ENCODE results near the gene PPP2R5C. TPM values are rescaled to one million over a fixed set of nuclear protein-coding genes. Genes with fewer than 3 reads are reported as not detected.
A peak's percentile ranks its signal among the peaks of the same experiment; 100 is the strongest.

The PPP2R5C gene
- total and polyA plus RNA-seq, 12 donors, result 66.8 to 257 (median 222) TPM

DNA sequence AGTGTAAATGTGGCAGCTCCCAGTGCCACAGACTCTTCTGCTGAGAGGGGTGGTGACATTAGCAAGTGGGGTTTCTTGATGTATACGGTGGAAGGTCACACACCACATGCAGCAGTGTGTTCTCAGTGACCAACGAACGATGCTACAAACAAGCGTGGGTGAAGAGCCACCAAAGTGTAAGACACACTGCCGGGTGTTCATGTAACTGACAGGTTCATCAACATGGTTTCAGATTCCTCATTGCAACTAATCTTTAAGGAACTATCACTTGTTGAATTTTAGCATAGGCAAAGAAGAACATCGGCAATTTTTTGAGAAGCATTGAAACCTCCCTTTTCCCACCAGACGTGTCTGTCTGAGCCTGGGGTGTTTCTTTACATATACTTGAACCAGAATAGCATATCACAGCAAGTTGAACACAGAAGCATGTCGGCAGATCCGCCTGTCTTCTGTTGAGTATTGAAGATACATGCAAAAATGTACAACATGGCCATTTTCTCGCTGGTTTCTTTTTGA lies 58.8 kb downstream of the PPP2R5C start:
- peaks cover 5 to 70% (median 48%) of the 10 kb centered on the region in 9 donors for H3K4me1 ChIP-seq
- TF ChIP-seq, protein P1, sequence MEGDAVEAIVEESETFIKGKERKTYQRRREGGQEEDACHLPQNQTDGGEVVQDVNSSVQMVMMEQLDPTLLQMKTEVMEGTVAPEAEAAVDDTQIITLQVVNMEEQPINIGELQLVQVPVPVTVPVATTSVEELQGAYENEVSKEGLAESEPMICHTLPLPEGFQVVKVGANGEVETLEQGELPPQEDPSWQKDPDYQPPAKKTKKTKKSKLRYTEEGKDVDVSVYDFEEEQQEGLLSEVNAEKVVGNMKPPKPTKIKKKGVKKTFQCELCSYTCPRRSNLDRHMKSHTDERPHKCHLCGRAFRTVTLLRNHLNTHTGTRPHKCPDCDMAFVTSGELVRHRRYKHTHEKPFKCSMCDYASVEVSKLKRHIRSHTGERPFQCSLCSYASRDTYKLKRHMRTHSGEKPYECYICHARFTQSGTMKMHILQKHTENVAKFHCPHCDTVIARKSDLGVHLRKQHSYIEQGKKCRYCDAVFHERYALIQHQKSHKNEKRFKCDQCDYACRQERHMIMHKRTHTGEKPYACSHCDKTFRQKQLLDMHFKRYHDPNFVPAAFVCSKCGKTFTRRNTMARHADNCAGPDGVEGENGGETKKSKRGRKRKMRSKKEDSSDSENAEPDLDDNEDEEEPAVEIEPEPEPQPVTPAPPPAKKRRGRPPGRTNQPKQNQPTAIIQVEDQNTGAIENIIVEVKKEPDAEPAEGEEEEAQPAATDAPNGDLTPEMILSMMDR (IDR thresholded peaks at IDR 0.05), result no peak
- 61 to 69% methylated on average over 10 of the region's 10 CpGs for WGBS, 2 donors
- H3K27ac ChIP-seq, result peak overlapping the region in 3 of 10 donors; percentile 19 to 83 (median 37)
- no peaks in the 10 kb centered on the region for H3K9me3 ChIP-seq
- intact Hi-C loops (cut with DNase I), result no loop called here
- DNase-seq (no peak), ATAC-seq (no peak)
- H3K27me3 ChIP-seq, result no peaks in the 10 kb centered on the region
- H3K36me3 ChIP-seq, result peaks cover 0 to 24% (median 6%) of the 10 kb centered on the region in 9 donors
- H3K4me3 ChIP-seq, result peak overlapping the region in 1 of 10 donors; percentile 3

DNA sequence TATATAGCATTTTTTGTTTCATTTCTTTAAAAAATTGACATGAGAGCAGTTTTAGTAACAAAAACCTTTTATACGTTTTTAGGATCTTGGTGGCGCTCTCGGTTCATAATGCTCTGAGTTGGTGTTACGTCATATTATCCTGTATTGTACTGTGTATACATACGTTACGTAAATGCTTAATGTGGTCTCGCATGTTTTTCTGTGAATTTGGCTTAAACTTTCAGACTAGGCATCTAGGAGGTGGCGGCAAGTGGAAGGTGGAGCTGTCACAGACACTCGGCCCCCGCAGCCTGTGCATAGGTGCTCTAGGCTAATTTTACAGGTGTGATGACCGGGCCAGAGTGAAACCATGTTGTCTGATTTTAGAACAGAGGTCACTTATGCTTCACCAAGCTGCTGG lies 60.0 kb downstream of the PPP2R5C start:
- TF ChIP-seq, protein P1 (IDR thresholded peaks at IDR 0.05), result no peak
- peak overlapping the region in 1 of 10 donors; percentile 93 for H3K27ac ChIP-seq
- 89 to 91% methylated on average over 11 of the region's 11 CpGs for WGBS, 2 donors
- ATAC-seq, result no peak
- no peaks in the 10 kb centered on the region for H3K27me3 ChIP-seq
- peaks cover 5 to 75% (median 51%) of the 10 kb centered on the region in 9 donors for H3K4me1 ChIP-seq
- no peak for DNase-seq
- peaks cover 0 to 23% (median 6%) of the 10 kb centered on the region in 9 donors for H3K36me3 ChIP-seq
- intact Hi-C loops (cut with DNase I), result no loop called here
- H3K9me3 ChIP-seq, result no peaks in the 10 kb centered on the region
- no peak overlapping the region for H3K4me3 ChIP-seq

DNA sequence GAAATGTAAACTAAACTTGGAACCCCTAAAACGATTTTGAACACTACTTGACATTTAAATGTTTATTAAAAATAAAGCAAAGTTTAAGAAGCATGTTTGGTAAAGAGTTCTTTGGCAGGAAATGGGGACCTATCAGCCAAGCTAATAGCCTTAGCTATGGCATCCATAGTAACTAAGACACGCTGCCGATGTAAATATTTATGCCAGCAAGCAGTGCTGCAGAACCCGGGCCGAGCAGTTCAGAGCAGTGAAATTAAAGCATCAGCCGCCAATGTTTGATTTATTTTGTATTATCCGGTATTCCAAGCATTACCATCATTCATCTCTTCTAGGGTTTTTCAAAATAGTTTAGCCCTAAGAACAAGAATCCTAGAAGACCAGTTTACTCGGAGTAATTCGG lies 61.6 kb downstream of the PPP2R5C start:
- 42 to 64% methylated on average over 9 of the region's 9 CpGs for whole genome bisulfite sequencing, 2 donors
- peaks cover 5 to 73% (median 52%) of the 10 kb centered on the region in 9 donors for H3K4me1 ChIP-seq
- ATAC-seq, result no peak
- no peak for DNase-seq
- TF ChIP-seq, protein P1 (IDR thresholded peaks at IDR 0.05), result no peak
- no peaks in the 10 kb centered on the region for H3K27me3 ChIP-seq
- peak overlapping the region in 9 of 10 donors; percentile 48 to 93 (median 80) for H3K27ac ChIP-seq
- peaks cover 0 to 28% (median 6%) of the 10 kb centered on the region in 9 donors for H3K36me3 ChIP-seq
- no peaks in the 10 kb centered on the region for H3K9me3 ChIP-seq
- intact Hi-C loops (cut with DNase I), result no loop called here
- peak overlapping the region in 6 of 10 donors; percentile 8 to 39 (median 22) for H3K4me3 ChIP-seq

DNA sequence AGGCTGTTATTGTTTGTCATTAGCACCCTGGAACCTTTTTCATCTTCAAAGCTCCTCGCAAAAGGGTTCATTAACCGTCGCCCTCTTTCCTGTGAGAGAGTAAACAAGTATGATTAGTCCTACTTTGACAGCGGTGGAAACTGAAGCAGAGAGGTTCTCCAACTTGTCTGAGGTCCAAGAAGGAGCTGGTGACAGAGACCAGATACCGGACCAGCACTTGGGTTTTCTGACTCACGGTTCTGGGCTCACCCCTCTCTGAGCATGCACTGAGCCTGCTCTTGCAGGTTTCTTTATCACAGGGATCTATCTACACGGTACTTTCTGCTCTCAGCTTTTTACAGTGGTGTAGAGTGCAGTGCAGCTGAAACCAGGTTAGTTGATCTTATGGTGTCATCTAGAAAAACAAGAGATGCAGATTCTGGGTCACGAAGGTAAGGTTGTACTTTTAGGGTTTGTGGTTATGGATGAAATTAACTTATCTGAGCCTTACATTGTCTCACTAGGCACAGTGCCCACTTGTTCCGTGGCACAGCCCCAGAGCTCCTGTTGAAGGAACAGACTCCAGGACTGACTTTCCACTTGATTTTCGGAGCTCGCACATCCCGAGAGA lies 62.1 kb downstream of the PPP2R5C start:
- Histone ChIP-seq H3K36me3 (peaks cover 0 to 28% (median 6%) of the 10 kb centered on the region in 9 donors), H3K4me1 (peaks cover 5 to 73% (median 57%) of the 10 kb centered on the region in 9 donors), H3K4me3 (peak overlapping the region in 6 of 10 donors; percentile 8 to 39 (median 22)), H3K27ac (peak overlapping the region in 9 of 10 donors; percentile 48 to 93 (median 80)), H3K9me3 (no peaks in the 10 kb centered on the region), H3K27me3 (no peaks in the 10 kb centered on the region)
- intact Hi-C loops (cut with DNase I), result no loop called here
- 32 to 49% methylated on average over 12 of the region's 12 CpGs for WGBS, 2 donors
- TF ChIP-seq, protein P1 (IDR thresholded peaks at IDR 0.05), result no peak
- DNase-seq (no peak), ATAC-seq (peak in 7 of 8 donors; percentile 28 to 88 (median 50))

Data from heart right ventricle (tissue), 16 donors.